ENCODE measurements around the gene M6PR.
"Not testable (repeated sequence)": the region's sequence is repeated elsewhere in the genome, so short reads cannot be mapped to it uniquely, and the experiment has no call there.

The M6PR gene

GRCh38 chr12:8914033-8914715 is 35.3 kb downstream of the M6PR start, which contains the start of gene PHC1:
PHC1 (plus strand) TSS chr12:8914509; CDS start chr12:8917678, 3,169 bp downstream.
- Histone ChIP-seq H3K27ac (ENCODE audit: low read depth, low read length) (peak within 1 kb of the TSS; percentile 77), H3K4me1 (ENCODE audit: control insufficient read depth in 1 of 2, insufficient read depth in 2 of 2, low read length in 2 of 2) (peaks cover 16 to 17% of the 10 kb centered on the region in 2 donors)
- not testable (repeated sequence) for H3K36me3 ChIP-seq (ENCODE audit: control insufficient read depth in 1 of 2, insufficient read depth in 2 of 2, low read length in 2 of 2)

GRCh38 chr12:8913702-8914032 is 35.8 kb downstream of the M6PR start:
- H3K27me3 ChIP-seq (ENCODE audit: control insufficient read depth in 1 of 2, insufficient read depth in 2 of 2, low read length in 2 of 2) = no peaks in the 10 kb centered on the region
- H3K9me3 ChIP-seq (ENCODE audit: control insufficient read depth in 1 of 2, low read length in 2 of 2) = no peaks in the 10 kb centered on the region
- peak overlapping the region; percentile 81 to 91 for H3K4me3 ChIP-seq (ENCODE audit: low read depth in 1 of 2, low read length in 2 of 2)
- H3K36me3 ChIP-seq (ENCODE audit: control insufficient read depth in 1 of 2, insufficient read depth in 2 of 2, low read length in 2 of 2) = no peaks in the 10 kb centered on the region
- H3K4me1 ChIP-seq (ENCODE audit: control insufficient read depth in 1 of 2, insufficient read depth in 2 of 2, low read length in 2 of 2) = peaks cover 16 to 17% of the 10 kb centered on the region in 2 donors
- H3K9ac ChIP-seq (ENCODE audit: low read depth in 1 of 2, low read length in 2 of 2) = peak overlapping the region; percentile 58 to 68
- H3K27ac ChIP-seq (ENCODE audit: low read depth, low read length) = peak overlapping the region; percentile 77

More at GRCh38 chr12:8914033-8914715, 35.3 kb downstream of the M6PR start, which contains the start of gene PHC1:
- H3K9ac ChIP-seq (ENCODE audit: low read depth in 1 of 2, low read length in 2 of 2) = peak within 1 kb of the TSS; percentile 58 to 68
- not testable (repeated sequence) for H3K9me3 ChIP-seq (ENCODE audit: control insufficient read depth in 1 of 2, low read length in 2 of 2); H3K27me3 ChIP-seq (ENCODE audit: control insufficient read depth in 1 of 2, insufficient read depth in 2 of 2, low read length in 2 of 2)
- peak within 1 kb of the TSS; percentile 81 to 91 for H3K4me3 ChIP-seq (ENCODE audit: low read depth in 1 of 2, low read length in 2 of 2)

- no peak overlapping the region for H3K4me3 ChIP-seq (ENCODE audit: low read depth in 1 of 2, low read length in 2 of 2)
- H3K27ac ChIP-seq (ENCODE audit: low read depth, low read length) = no peak overlapping the region
- no peaks in the 10 kb centered on the region for H3K9me3 ChIP-seq (ENCODE audit: control insufficient read depth in 1 of 2, low read length in 2 of 2)
- H3K9ac ChIP-seq (ENCODE audit: low read depth in 1 of 2, low read length in 2 of 2) = no peak overlapping the region
- H3K27me3 ChIP-seq (ENCODE audit: control insufficient read depth in 1 of 2, insufficient read depth in 2 of 2, low read length in 2 of 2) = no peaks in the 10 kb centered on the region
- no peaks in the 10 kb centered on the region for H3K36me3 ChIP-seq (ENCODE audit: control insufficient read depth in 1 of 2, insufficient read depth in 2 of 2, low read length in 2 of 2)
- peaks cover 16 to 17% of the 10 kb centered on the region in 2 donors for H3K4me1 ChIP-seq (ENCODE audit: control insufficient read depth in 1 of 2, insufficient read depth in 2 of 2, low read length in 2 of 2)
Observed at GRCh38 chr12:8912914-8913313, 36.5 kb downstream of the M6PR start.

- Histone ChIP-seq H3K27me3 (ENCODE audit: control insufficient read depth in 1 of 2, insufficient read depth in 2 of 2, low read length in 2 of 2) (no peaks in the 10 kb centered on the region), H3K9me3 (ENCODE audit: control insufficient read depth in 1 of 2, low read length in 2 of 2) (no peaks in the 10 kb centered on the region), H3K27ac (ENCODE audit: low read depth, low read length) (no peak overlapping the region), H3K9ac (ENCODE audit: low read depth in 1 of 2, low read length in 2 of 2) (no peak overlapping the region), H3K4me1 (ENCODE audit: control insufficient read depth in 1 of 2, insufficient read depth in 2 of 2, low read length in 2 of 2) (peaks cover 16 to 17% of the 10 kb centered on the region in 2 donors), H3K36me3 (ENCODE audit: control insufficient read depth in 1 of 2, insufficient read depth in 2 of 2, low read length in 2 of 2) (no peaks in the 10 kb centered on the region), H3K4me3 (ENCODE audit: low read depth in 1 of 2, low read length in 2 of 2) (no peak overlapping the region)
Observed at GRCh38 chr12:8911606-8912268, 37.7 kb downstream of the M6PR start.

GRCh38 chr12:8909752-8910151 is 39.7 kb downstream of the M6PR start:
- no peaks in the 10 kb centered on the region for H3K36me3 ChIP-seq (ENCODE audit: control insufficient read depth in 1 of 2, insufficient read depth in 2 of 2, low read length in 2 of 2)
- H3K9me3 ChIP-seq (ENCODE audit: control insufficient read depth in 1 of 2, low read length in 2 of 2) = no peaks in the 10 kb centered on the region
- no peak overlapping the region for H3K4me3 ChIP-seq (ENCODE audit: low read depth in 1 of 2, low read length in 2 of 2)
- peaks cover 8 to 11% of the 10 kb centered on the region in 2 donors for H3K4me1 ChIP-seq (ENCODE audit: control insufficient read depth in 1 of 2, insufficient read depth in 2 of 2, low read length in 2 of 2)
- H3K27ac ChIP-seq (ENCODE audit: low read depth, low read length) = no peak overlapping the region
- no peak overlapping the region for H3K9ac ChIP-seq (ENCODE audit: low read depth in 1 of 2, low read length in 2 of 2)
- H3K27me3 ChIP-seq (ENCODE audit: control insufficient read depth in 1 of 2, insufficient read depth in 2 of 2, low read length in 2 of 2) = no peaks in the 10 kb centered on the region

GRCh38 chr12:8907513-8907912 is 41.9 kb downstream of the M6PR start:
- Histone ChIP-seq H3K36me3 (ENCODE audit: control insufficient read depth in 1 of 2, insufficient read depth in 2 of 2, low read length in 2 of 2) (no peaks in the 10 kb centered on the region), H3K27me3 (ENCODE audit: control insufficient read depth in 1 of 2, insufficient read depth in 2 of 2, low read length in 2 of 2) (no peaks in the 10 kb centered on the region), H3K27ac (ENCODE audit: low read depth, low read length) (no peak overlapping the region), H3K4me3 (ENCODE audit: low read depth in 1 of 2, low read length in 2 of 2) (no peak overlapping the region), H3K9ac (ENCODE audit: low read depth in 1 of 2, low read length in 2 of 2) (no peak overlapping the region), H3K4me1 (ENCODE audit: control insufficient read depth in 1 of 2, insufficient read depth in 2 of 2, low read length in 2 of 2) (no peaks in the 10 kb centered on the region), H3K9me3 (ENCODE audit: control insufficient read depth in 1 of 2, low read length in 2 of 2) (no peaks in the 10 kb centered on the region)

GRCh38 chr12:8906266-8907180 is 42.9 kb downstream of the M6PR start:
- Histone ChIP-seq H3K36me3 (ENCODE audit: control insufficient read depth in 1 of 2, insufficient read depth in 2 of 2, low read length in 2 of 2) (no peaks in the 10 kb centered on the region), H3K4me3 (ENCODE audit: low read depth in 1 of 2, low read length in 2 of 2) (no peak overlapping the region), H3K27me3 (ENCODE audit: control insufficient read depth in 1 of 2, insufficient read depth in 2 of 2, low read length in 2 of 2) (no peaks in the 10 kb centered on the region), H3K9me3 (ENCODE audit: control insufficient read depth in 1 of 2, low read length in 2 of 2) (no peaks in the 10 kb centered on the region), H3K9ac (ENCODE audit: low read depth in 1 of 2, low read length in 2 of 2) (no peak overlapping the region), H3K27ac (ENCODE audit: low read depth, low read length) (no peak overlapping the region), H3K4me1 (ENCODE audit: control insufficient read depth in 1 of 2, insufficient read depth in 2 of 2, low read length in 2 of 2) (no peaks in the 10 kb centered on the region)

- Histone ChIP-seq H3K27me3 (ENCODE audit: control insufficient read depth in 1 of 2, insufficient read depth in 2 of 2, low read length in 2 of 2) (no peaks in the 10 kb centered on the region), H3K36me3 (ENCODE audit: control insufficient read depth in 1 of 2, insufficient read depth in 2 of 2, low read length in 2 of 2) (no peaks in the 10 kb centered on the region), H3K4me3 (ENCODE audit: low read depth in 1 of 2, low read length in 2 of 2) (no peak overlapping the region), H3K4me1 (ENCODE audit: control insufficient read depth in 1 of 2, insufficient read depth in 2 of 2, low read length in 2 of 2) (no peaks in the 10 kb centered on the region), H3K27ac (ENCODE audit: low read depth, low read length) (no peak overlapping the region), H3K9ac (ENCODE audit: low read depth in 1 of 2, low read length in 2 of 2) (no peak overlapping the region), H3K9me3 (ENCODE audit: control insufficient read depth in 1 of 2, low read length in 2 of 2) (no peaks in the 10 kb centered on the region)
Observed at GRCh38 chr12:8905546-8905945, 43.9 kb downstream of the M6PR start.

- no peaks in the 10 kb centered on the region for H3K36me3 ChIP-seq (ENCODE audit: control insufficient read depth in 1 of 2, insufficient read depth in 2 of 2, low read length in 2 of 2)
- no peak overlapping the region for H3K4me3 ChIP-seq (ENCODE audit: low read depth in 1 of 2, low read length in 2 of 2)
- no peaks in the 10 kb centered on the region for H3K27me3 ChIP-seq (ENCODE audit: control insufficient read depth in 1 of 2, insufficient read depth in 2 of 2, low read length in 2 of 2)
- no peaks in the 10 kb centered on the region for H3K4me1 ChIP-seq (ENCODE audit: control insufficient read depth in 1 of 2, insufficient read depth in 2 of 2, low read length in 2 of 2)
- H3K9ac ChIP-seq (ENCODE audit: low read depth in 1 of 2, low read length in 2 of 2) = no peak overlapping the region
- H3K27ac ChIP-seq (ENCODE audit: low read depth, low read length) = no peak overlapping the region
- H3K9me3 ChIP-seq (ENCODE audit: control insufficient read depth in 1 of 2, low read length in 2 of 2) = no peaks in the 10 kb centered on the region
Observed at GRCh38 chr12:8904665-8905064, 44.8 kb downstream of the M6PR start.

GRCh38 chr12:8903646-8904045 is 45.8 kb downstream of the M6PR start:
- no peak overlapping the region for H3K9ac ChIP-seq (ENCODE audit: low read depth in 1 of 2, low read length in 2 of 2)
- H3K4me3 ChIP-seq (ENCODE audit: low read depth in 1 of 2, low read length in 2 of 2) = no peak overlapping the region
- no peaks in the 10 kb centered on the region for H3K4me1 ChIP-seq (ENCODE audit: control insufficient read depth in 1 of 2, insufficient read depth in 2 of 2, low read length in 2 of 2)
- no peaks in the 10 kb centered on the region for H3K9me3 ChIP-seq (ENCODE audit: control insufficient read depth in 1 of 2, low read length in 2 of 2)
- no peaks in the 10 kb centered on the region for H3K36me3 ChIP-seq (ENCODE audit: control insufficient read depth in 1 of 2, insufficient read depth in 2 of 2, low read length in 2 of 2)
- no peak overlapping the region for H3K27ac ChIP-seq (ENCODE audit: low read depth, low read length)
- H3K27me3 ChIP-seq (ENCODE audit: control insufficient read depth in 1 of 2, insufficient read depth in 2 of 2, low read length in 2 of 2) = no peaks in the 10 kb centered on the region

All from duodenal mucosa (tissue), 2 donors.